WTC11 (cell line): ENCODE measurements around the gene NRG2. TPM values are rescaled to one million over a fixed set of nuclear protein-coding genes. Genes with fewer than 3 reads are reported as not detected.

ENCODE experiments used
- ATAC-seq: fragments of 200-7000 bp; cut with Tn5 transposase; 2 replicates; pipeline ENCODE4 v1.10.0; 2021; ENCODE audit warnings: mild to moderate bottlenecking, moderate library complexity
- CTCF ChIA-PET: fragments of 300-600 bp; sonication (Branson Sonifier 250); formaldehyde crosslinking; loops from one replicate; lab custom pipeline; 2021; ENCODE audit warnings: antibody characterized with exemption; lab: Charles Lee
- POLR2A ChIA-PET: fragments of 350-600 bp; sonication (Branson Sonifier 250); formaldehyde crosslinking; loops from one replicate; lab custom pipeline; 2021; ENCODE audit warnings: antibody characterized with exemption; lab: Charles Lee
- DNase-seq: peaks from one replicate; pipeline ENCODE4 v3.0.0; 2021; ENCODE audit warnings: low spot score
- H3K27ac Mint-ChIP-seq: 2 replicates; pipeline ENCODE4 v1.8.0; 2021; ENCODE audit warnings: mixed read lengths
- H3K27me3 Mint-ChIP-seq: 2 replicates; pipeline ENCODE4 v1.8.0; 2021; ENCODE audit warnings: low read depth, mild to moderate bottlenecking, moderate library complexity, mixed read lengths
- H3K36me3 Mint-ChIP-seq: 2 replicates; pipeline ENCODE4 v1.8.0; 2021; ENCODE audit warnings: mixed read lengths
- H3K4me1 Mint-ChIP-seq: 2 replicates; pipeline ENCODE4 v1.8.0; 2022; ENCODE audit warnings: mixed read lengths
- H3K4me3 Mint-ChIP-seq: 2 replicates; pipeline ENCODE4 v1.8.0; 2021; ENCODE audit warnings: mild to moderate bottlenecking, moderate library complexity, mixed read lengths
- H3K9me3 Mint-ChIP-seq: 2 replicates; pipeline ENCODE4 v1.8.0; 2021; ENCODE audit warnings: mixed read lengths
- ARID4B ChIP-seq: sonication (generic); formaldehyde crosslinking; IDR thresholded peaks from 2 replicates; pipeline ENCODE4 v1.8.0; 2023; ENCODE audit warnings: missing genetic modification reagents, mild to moderate bottlenecking, borderline replicate concordance
- ATF2 ChIP-seq: sonication (generic); formaldehyde crosslinking; IDR thresholded peaks from 2 replicates; pipeline ENCODE4 v1.8.1; 2022; ENCODE audit warnings: low read depth, missing genetic modification reagents, borderline replicate concordance
- ATF3 ChIP-seq: sonication (generic); formaldehyde crosslinking; conservative IDR thresholded peaks from 2 replicates; pipeline ENCODE4 v1.8.1; 2022; ENCODE audit warnings: mild to moderate bottlenecking, missing genetic modification reagents
- ELF4 ChIP-seq: sonication (generic); formaldehyde crosslinking; IDR thresholded peaks from 2 replicates; pipeline ENCODE4 v1.8.1; 2022; ENCODE audit warnings: low read depth, mild to moderate bottlenecking, moderate library complexity, missing genetic modification reagents
- EMX1 ChIP-seq: fragments of 250-450 bp; sonication (Bioruptor Pico); IDR thresholded peaks from 2 replicates; pipeline ENCODE4 v1.8.0; 2021; ENCODE audit warnings: mild to moderate bottlenecking
- ESRRA ChIP-seq: sonication (generic); formaldehyde crosslinking; IDR thresholded peaks from 2 replicates; pipeline ENCODE4 v1.8.1; 2022; ENCODE audit warnings: mild to moderate bottlenecking, missing genetic modification reagents, borderline replicate concordance
- ETV6 ChIP-seq: sonication (generic); formaldehyde crosslinking; IDR thresholded peaks from 2 replicates; pipeline ENCODE4 v1.8.1; 2022; ENCODE audit warnings: mild to moderate bottlenecking, missing genetic modification reagents
- FOXP4 ChIP-seq: sonication (generic); formaldehyde crosslinking; IDR thresholded peaks from 2 replicates; pipeline ENCODE4 v1.8.0; 2022; ENCODE audit warnings: mild to moderate bottlenecking, missing genetic modification reagents
- GTF2I ChIP-seq: fragments of 250-450 bp; sonication (Bioruptor Pico); conservative IDR thresholded peaks from 2 replicates; pipeline ENCODE4 v1.4.0; 2021; ENCODE audit warnings: mild to moderate bottlenecking
- HMGXB4 ChIP-seq: sonication (generic); formaldehyde crosslinking; IDR thresholded peaks from 2 replicates; pipeline ENCODE4 v1.8.1; 2023; ENCODE audit warnings: mild to moderate bottlenecking, moderate library complexity, missing genetic modification reagents
- NFE2L1 ChIP-seq: sonication (generic); formaldehyde crosslinking; IDR thresholded peaks from 2 replicates; pipeline ENCODE4 v1.8.1; 2023; ENCODE audit warnings: missing genetic modification reagents
- TP53 ChIP-seq: sonication (generic); formaldehyde crosslinking; IDR thresholded peaks from 2 replicates; pipeline ENCODE4 v1.8.1; 2023; ENCODE audit warnings: mild to moderate bottlenecking, missing genetic modification reagents
- USF1 ChIP-seq: sonication (generic); formaldehyde crosslinking; IDR thresholded peaks from 2 replicates; pipeline ENCODE4 v1.8.0; 2022; ENCODE audit warnings: mild to moderate bottlenecking, missing genetic modification reagents
- ZMAT4 ChIP-seq: fragments of 250-450 bp; sonication (Bioruptor Pico); IDR thresholded peaks from 2 replicates; pipeline ENCODE4 v1.9.0; 2021; ENCODE audit warnings: mild to moderate bottlenecking
- ZNF138 ChIP-seq: sonication (generic); formaldehyde crosslinking; conservative IDR thresholded peaks from 2 replicates; pipeline ENCODE4 v1.8.1; 2022; ENCODE audit warnings: mild to moderate bottlenecking, moderate library complexity, missing genetic modification reagents
- ZNF232 ChIP-seq: sonication (generic); formaldehyde crosslinking; IDR thresholded peaks from 2 replicates; pipeline ENCODE4 v1.8.0; 2022; ENCODE audit warnings: mild to moderate bottlenecking, missing genetic modification reagents
- ZNF281 ChIP-seq: sonication (generic); formaldehyde crosslinking; IDR thresholded peaks from 2 replicates; pipeline ENCODE4 v1.8.0; 2023; ENCODE audit warnings: mild to moderate bottlenecking, missing genetic modification reagents
- ZNF317 ChIP-seq: sonication (generic); formaldehyde crosslinking; IDR thresholded peaks from 2 replicates; pipeline ENCODE4 v1.8.1; 2023; ENCODE audit warnings: low read depth, mild to moderate bottlenecking, moderate library complexity, missing genetic modification reagents, borderline replicate concordance
- ZNF396 ChIP-seq: fragments of 250-450 bp; sonication (Bioruptor Pico); IDR thresholded peaks from 2 replicates; pipeline ENCODE4 v1.8.0; 2021; ENCODE audit warnings: mild to moderate bottlenecking, moderate library complexity, borderline replicate concordance
- total RNA-seq: library from RNA; stranded (reverse); gene quantifications from 3 replicates; pipeline ENCODE4 v1.2.3, GENCODE V29; 2021

The NRG2 gene
- total RNA-seq, 1 experiment from 2014 or later = 0.44 TPM

GRCh38 chr5:140011297-140011802 is 31.7 kb downstream of the NRG2 start (continued):
- no peak for TF ChIP-seq USF1
- no peak for TF ChIP-seq ZMAT4

- Mint-ChIP-seq H3K4me3 (no peak overlapping the region), H3K27me3 (peaks cover 20% of the 10 kb centered on the region), H3K36me3 (no peaks in the 10 kb centered on the region), H3K4me1 (no peaks in the 10 kb centered on the region), H3K27ac (no peak overlapping the region)
- ATAC-seq (no peak), DNase-seq (no peak)
- POLR2A ChIA-PET = no interaction called here
- TF ChIP-seq HMGXB4 (CRISPR knock-in tag) = no peak
- no peak for TF ChIP-seq ATF2 (CRISPR knock-in tag)
- no peak for TF ChIP-seq ZNF396 (CRISPR knock-in tag)
- TF ChIP-seq EMX1 (CRISPR knock-in tag) = no peak
- TF ChIP-seq GTF2I = no peak
- no peak for TF ChIP-seq FOXP4 (CRISPR knock-in tag)
- TF ChIP-seq ESRRA = no peak
- no peak for TF ChIP-seq TP53 (CRISPR knock-in tag)
- TF ChIP-seq ATF3 = no peak
- no peak for TF ChIP-seq ZNF232
- no peak for TF ChIP-seq NFE2L1 (CRISPR knock-in tag)
- no peak for TF ChIP-seq ELF4
- no peak for TF ChIP-seq ETV6 (CRISPR knock-in tag)
- TF ChIP-seq, all 79 proteins: peak for 0
- CTCF ChIA-PET = no interaction called here
- H3K9me3 Mint-ChIP-seq = no peaks in the 10 kb centered on the region
Observed at GRCh38 chr5:140010798-140011197, 32.3 kb downstream of the NRG2 start.

- peaks cover 9% of the 10 kb centered on the region for H3K4me1 Mint-ChIP-seq
- no peaks in the 10 kb centered on the region for H3K36me3 Mint-ChIP-seq
- ATAC-seq (no peak), DNase-seq (no peak)
- peaks cover 34% of the 10 kb centered on the region for H3K27me3 Mint-ChIP-seq
- H3K9me3 Mint-ChIP-seq = no peaks in the 10 kb centered on the region
- no peak overlapping the region for H3K4me3 Mint-ChIP-seq
- CTCF ChIA-PET = interaction anchor here (0.6 to 1.9 kb wide), 4 partner anchors 36 to 220 kb away, joined by 3 to 17 read pairs (median 4); partner anchors contain the start of gene NRG2
- no peak overlapping the region for H3K27ac Mint-ChIP-seq
- POLR2A ChIA-PET = no interaction called here
- TF ChIP-seq EMX1 (CRISPR knock-in tag) = no peak
- no peak for TF ChIP-seq ZNF317 (CRISPR knock-in tag)
- TF ChIP-seq ZNF281 (CRISPR knock-in tag) = no peak
- TF ChIP-seq ARID4B (CRISPR knock-in tag) = no peak
- TF ChIP-seq ZNF138 (CRISPR knock-in tag) = no peak
Observed at GRCh38 chr5:140007311-140007710, 35.8 kb downstream of the NRG2 start.
